GM06990 (cell line): ENCODE data around the gene EYA3.
A peak's percentile ranks its signal among the peaks of the same experiment; 100 is the strongest.

ENCODE experiments used
- DNase-seq: peaks from one replicate; pipeline ENCODE4 v3.0.0-alpha.2; 2011; ENCODE audit not compliant: insufficient read length; ENCODE audit errors: extremely low read depth
- H3K27me3 ChIP-seq: replicated peaks from 2 replicates; pipeline ENCODE4 v1.6.0; 2011; ENCODE audit warnings: low read length; ENCODE audit not compliant: control insufficient read depth, insufficient read depth
- H3K36me3 ChIP-seq: 2 replicates; pipeline ENCODE4 v1.5.1; 2011; ENCODE audit warnings: low read length; ENCODE audit not compliant: control insufficient read depth, insufficient read depth
- H3K4me3 ChIP-seq: replicated peaks from 2 replicates; pipeline ENCODE4 v1.5.1; 2011; ENCODE audit warnings: low read depth, mild to moderate bottlenecking, control low read depth, low read length
- CTCF ChIP-seq: IDR thresholded peaks from 2 replicates; pipeline ENCODE4 v1.5.1; 2011; ENCODE audit warnings: low read length, control low read depth, mild to moderate bottlenecking, inconsistent platforms; ENCODE audit not compliant: insufficient read depth, poor library complexity, severe bottlenecking

The EYA3 gene

GRCh38 chr1:27979151-27979858, 109.1 kb downstream of the EYA3 start:
- Histone ChIP-seq H3K4me3 (no peak overlapping the region), H3K36me3 (no peaks in the 10 kb centered on the region; the same call in none of the 2 replicates), H3K27me3 (no peaks in the 10 kb centered on the region)
- no peak for DNase-seq
- TF ChIP-seq CTCF: peak; percentile 39

- TF ChIP-seq CTCF: no peak
- peaks cover 8% of the 10 kb centered on the region for H3K36me3 ChIP-seq
- no peak overlapping the region for H3K4me3 ChIP-seq
- H3K27me3 ChIP-seq: no peaks in the 10 kb centered on the region
- no peak for DNase-seq
Observed at GRCh38 chr1:27974417-27974781, 114.0 kb downstream of the EYA3 start.

DNA sequence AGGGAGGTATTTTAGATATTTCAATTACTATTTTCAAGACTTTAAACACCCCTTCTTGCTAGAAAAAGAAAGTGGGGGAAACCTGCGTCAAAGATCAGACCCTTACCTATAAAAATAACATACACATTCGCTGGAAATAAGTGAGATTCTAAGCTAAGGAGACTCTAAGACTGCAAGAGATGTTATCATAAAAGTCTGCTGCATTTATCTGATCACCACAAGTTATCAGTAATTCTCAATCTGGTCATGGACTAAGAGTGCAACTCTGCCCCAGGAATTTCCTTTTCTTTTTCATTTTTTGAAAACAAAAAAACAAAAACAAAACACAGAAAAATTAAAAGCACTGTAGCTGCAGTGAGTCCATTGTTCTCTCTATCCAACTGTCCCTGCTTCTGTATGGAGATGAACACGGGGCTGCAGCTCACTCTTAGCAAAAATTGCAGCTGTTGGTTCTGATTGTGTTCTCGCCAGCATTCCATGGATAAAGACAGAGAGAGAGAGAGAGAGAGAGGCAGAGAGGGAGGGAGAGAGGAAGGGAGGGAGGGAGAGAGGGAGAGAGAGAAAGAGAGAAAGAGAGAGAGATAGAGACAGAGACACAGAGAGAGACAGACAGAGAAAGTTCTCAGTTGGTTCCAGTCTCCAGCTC, 114.5 kb downstream of the EYA3 start:
- no peak for DNase-seq
- H3K36me3 ChIP-seq: peaks cover 8% of the 10 kb centered on the region
- H3K27me3 ChIP-seq: no peaks in the 10 kb centered on the region
- H3K4me3 ChIP-seq: no peak overlapping the region
- TF ChIP-seq CTCF: no peak

- no peak for DNase-seq
- H3K36me3 ChIP-seq: peaks cover 15% of the 10 kb centered on the region
Observed at GRCh38 chr1:27972141-27972540, 116.3 kb downstream of the EYA3 start.

GRCh38 chr1:27971674-27972073, 116.7 kb downstream of the EYA3 start:
- no peak for DNase-seq
- H3K27me3 ChIP-seq: no peaks in the 10 kb centered on the region
- peaks cover 15% of the 10 kb centered on the region for H3K36me3 ChIP-seq
- no peak overlapping the region for H3K4me3 ChIP-seq
- TF ChIP-seq CTCF: no peak

More at GRCh38 chr1:27972141-27972540, 116.3 kb downstream of the EYA3 start:
- no peak overlapping the region for H3K4me3 ChIP-seq
- TF ChIP-seq CTCF: no peak
- no peaks in the 10 kb centered on the region for H3K27me3 ChIP-seq
